ENCODE results near the gene BCL2L13. TPM values are rescaled to one million over a fixed set of nuclear protein-coding genes. Genes with fewer than 3 reads are reported as not detected.
"Not testable (repeated sequence)": the region's sequence is repeated elsewhere in the genome, so short reads cannot be mapped to it uniquely, and the experiment has no call there.

Gene BCL2L13
- total and polyA plus RNA-seq, 2 experiments from 2014 or later: 34.4 to 38.6 TPM

DNA sequence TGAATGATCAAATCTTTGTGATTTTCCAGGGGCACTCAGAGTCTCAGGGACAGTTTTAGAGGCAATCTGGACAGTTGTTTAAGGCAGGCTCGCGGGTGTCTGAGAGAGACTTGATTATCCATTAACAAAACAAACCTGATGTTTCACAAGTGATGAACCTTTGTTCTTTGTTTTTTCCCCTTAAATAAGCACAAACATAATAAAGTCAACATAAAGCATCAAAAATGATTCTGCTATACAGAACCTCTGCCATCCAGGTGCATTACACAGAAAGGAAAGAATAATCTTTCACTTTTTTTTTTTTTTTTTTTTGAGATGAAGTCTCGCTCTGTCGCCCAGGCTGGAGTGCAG is 122.6 kb downstream of the BCL2L13 start:
- H3K79me2 ChIP-seq: peaks cover 52% of the 10 kb centered on the region
- H3K4me3 ChIP-seq: no peak overlapping the region
- no peaks in the 10 kb centered on the region for H3K9me2 ChIP-seq (replicated peaks; ENCODE audit: insufficient read depth)
- WGBS (ENCODE audit: low lambda C conversion rate, missing lambda C conversion rate): 61% methylated on average over 3 of the region's 4 CpGs
- H3K36me3 ChIP-seq (replicated peaks; ENCODE audit: insufficient read depth, low read depth): no peaks in the 10 kb centered on the region
- TF ChIP-seq, protein P1, sequence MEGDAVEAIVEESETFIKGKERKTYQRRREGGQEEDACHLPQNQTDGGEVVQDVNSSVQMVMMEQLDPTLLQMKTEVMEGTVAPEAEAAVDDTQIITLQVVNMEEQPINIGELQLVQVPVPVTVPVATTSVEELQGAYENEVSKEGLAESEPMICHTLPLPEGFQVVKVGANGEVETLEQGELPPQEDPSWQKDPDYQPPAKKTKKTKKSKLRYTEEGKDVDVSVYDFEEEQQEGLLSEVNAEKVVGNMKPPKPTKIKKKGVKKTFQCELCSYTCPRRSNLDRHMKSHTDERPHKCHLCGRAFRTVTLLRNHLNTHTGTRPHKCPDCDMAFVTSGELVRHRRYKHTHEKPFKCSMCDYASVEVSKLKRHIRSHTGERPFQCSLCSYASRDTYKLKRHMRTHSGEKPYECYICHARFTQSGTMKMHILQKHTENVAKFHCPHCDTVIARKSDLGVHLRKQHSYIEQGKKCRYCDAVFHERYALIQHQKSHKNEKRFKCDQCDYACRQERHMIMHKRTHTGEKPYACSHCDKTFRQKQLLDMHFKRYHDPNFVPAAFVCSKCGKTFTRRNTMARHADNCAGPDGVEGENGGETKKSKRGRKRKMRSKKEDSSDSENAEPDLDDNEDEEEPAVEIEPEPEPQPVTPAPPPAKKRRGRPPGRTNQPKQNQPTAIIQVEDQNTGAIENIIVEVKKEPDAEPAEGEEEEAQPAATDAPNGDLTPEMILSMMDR (IDR thresholded peaks at IDR 0.05; ENCODE audit: poor library complexity): no peak
- no peak for TF ChIP-seq EZH2phosphoT487 (IDR thresholded peaks at IDR 0.05; ENCODE audit: low read depth, severe bottlenecking, unreplicated experiment)
- TF ChIP-seq EZH2 (IDR thresholded peaks at IDR 0.05; ENCODE audit: borderline replicate concordance): no peak
- H3K4me1 ChIP-seq (ENCODE audit: insufficient read depth): peaks cover 5% of the 10 kb centered on the region
- no peak for DNase-seq (ENCODE audit: low spot score)
- no peaks in the 10 kb centered on the region for H3K27me3 ChIP-seq
- H4K20me1 ChIP-seq (ENCODE audit: insufficient read depth, poor library complexity, severe bottlenecking): no peaks in the 10 kb centered on the region
- peak overlapping the region; percentile 27 for H3K4me2 ChIP-seq
- H3K9me3 ChIP-seq (ENCODE audit: low read depth): no peaks in the 10 kb centered on the region
- peak overlapping the region; percentile 3 for H3K27ac ChIP-seq
- H2AFZ ChIP-seq: no peak overlapping the region

DNA sequence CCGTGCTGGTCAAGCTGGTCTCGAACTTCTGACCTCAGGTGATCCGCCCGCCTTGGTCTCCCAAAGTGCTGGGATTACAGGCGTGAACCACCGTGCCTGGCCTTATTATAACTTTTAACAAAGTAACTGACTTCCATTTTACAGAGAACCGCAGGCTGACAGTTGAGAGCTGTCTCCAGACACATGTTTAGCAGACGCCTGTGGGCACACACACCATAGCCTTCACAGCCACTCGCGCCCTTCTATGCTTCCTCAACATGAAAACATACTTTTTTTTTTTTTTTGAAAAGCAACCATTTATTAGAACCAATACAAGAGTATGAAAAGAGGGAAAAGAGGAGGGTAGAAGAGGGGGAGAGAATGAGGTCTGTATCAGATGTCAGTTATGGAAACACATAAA is 124.9 kb downstream of the BCL2L13 start:
- not testable (repeated sequence) for H3K36me3 ChIP-seq (replicated peaks; ENCODE audit: insufficient read depth, low read depth)
- WGBS (ENCODE audit: low lambda C conversion rate, missing lambda C conversion rate): 68% methylated on average over 10 of the region's 10 CpGs

DNA sequence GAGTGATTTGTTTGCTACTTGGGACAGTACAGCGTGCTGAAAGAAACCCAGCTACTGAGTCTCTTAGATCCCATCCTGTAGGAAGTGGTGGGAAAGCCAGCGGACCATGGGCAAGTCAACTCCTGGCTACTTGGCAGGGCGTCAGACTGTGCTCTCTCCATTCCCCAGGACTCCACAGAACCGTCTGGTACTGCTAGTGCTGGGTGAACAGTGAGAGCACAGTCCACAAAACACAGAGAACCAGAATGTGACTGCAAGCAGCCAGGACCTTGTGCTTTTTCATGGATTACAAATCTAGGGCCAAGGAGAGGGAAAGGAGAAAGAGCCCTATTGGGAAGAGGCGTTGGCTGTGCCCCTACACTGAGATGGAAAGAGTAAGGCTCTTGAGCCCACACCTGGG is 125.5 kb downstream of the BCL2L13 start:
- peaks cover 63% of the 10 kb centered on the region for H3K79me2 ChIP-seq
- H2AFZ ChIP-seq: no peak overlapping the region
- H3K4me1 ChIP-seq (ENCODE audit: insufficient read depth): peaks cover 5% of the 10 kb centered on the region
- WGBS (ENCODE audit: low lambda C conversion rate, missing lambda C conversion rate): 62% methylated on average over 5 of the region's 5 CpGs
- H3K4me2 ChIP-seq: no peak overlapping the region
- no peaks in the 10 kb centered on the region for H3K9me2 ChIP-seq (replicated peaks; ENCODE audit: insufficient read depth)
- DNase-seq (ENCODE audit: low spot score): no peak
- H3K27ac ChIP-seq: no peak overlapping the region
- H3K36me3 ChIP-seq (replicated peaks; ENCODE audit: insufficient read depth, low read depth): no peaks in the 10 kb centered on the region
- no peak overlapping the region for H3K4me3 ChIP-seq
- no peak for TF ChIP-seq EZH2phosphoT487 (IDR thresholded peaks at IDR 0.05; ENCODE audit: low read depth, severe bottlenecking, unreplicated experiment)
- TF ChIP-seq EZH2 (IDR thresholded peaks at IDR 0.05; ENCODE audit: borderline replicate concordance): no peak
- TF ChIP-seq, protein P1 (IDR thresholded peaks at IDR 0.05; ENCODE audit: poor library complexity): no peak
- H4K20me1 ChIP-seq (ENCODE audit: insufficient read depth, poor library complexity, severe bottlenecking): no peaks in the 10 kb centered on the region
- H3K9me3 ChIP-seq (ENCODE audit: low read depth): no peaks in the 10 kb centered on the region
- H3K27me3 ChIP-seq: no peaks in the 10 kb centered on the region

More for the DNA sequence above, 124.9 kb downstream of the BCL2L13 start:
- not testable (repeated sequence) for H3K9me3 ChIP-seq (ENCODE audit: low read depth); H4K20me1 ChIP-seq (ENCODE audit: insufficient read depth, poor library complexity, severe bottlenecking); H3K4me1 ChIP-seq (ENCODE audit: insufficient read depth); H3K27me3 ChIP-seq; H3K4me2 ChIP-seq; H3K9me2 ChIP-seq (replicated peaks; ENCODE audit: insufficient read depth); H3K27ac ChIP-seq; H3K4me3 ChIP-seq; H2AFZ ChIP-seq; DNase-seq (ENCODE audit: low spot score)
- peaks cover 65% of the 10 kb centered on the region for H3K79me2 ChIP-seq

DNA sequence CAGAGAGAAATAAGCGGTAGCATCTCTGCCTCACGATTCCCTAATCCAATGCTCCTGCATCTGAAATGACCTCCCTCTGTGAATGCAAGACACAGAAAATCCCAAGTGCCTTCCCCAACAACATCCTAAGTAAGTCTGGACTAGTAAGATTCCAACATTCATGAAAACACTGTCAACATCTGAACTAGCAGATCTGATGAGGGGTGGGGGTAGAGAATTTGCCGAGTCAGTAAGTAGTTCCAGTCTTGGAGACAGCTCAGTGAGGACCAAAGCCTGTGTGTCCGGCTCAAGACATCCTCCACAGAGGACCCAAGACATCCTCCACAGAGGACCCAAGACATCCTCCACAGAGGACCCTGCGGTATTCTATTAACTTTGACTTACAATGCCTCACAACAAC is 126.3 kb downstream of the BCL2L13 start:
- not testable (repeated sequence) for H3K4me3 ChIP-seq; H3K9me2 ChIP-seq (replicated peaks; ENCODE audit: insufficient read depth); H3K27me3 ChIP-seq; H3K4me1 ChIP-seq (ENCODE audit: insufficient read depth); H3K4me2 ChIP-seq; H3K36me3 ChIP-seq (replicated peaks; ENCODE audit: insufficient read depth, low read depth); DNase-seq (ENCODE audit: low spot score); H3K27ac ChIP-seq; H2AFZ ChIP-seq; H4K20me1 ChIP-seq (ENCODE audit: insufficient read depth, poor library complexity, severe bottlenecking); H3K9me3 ChIP-seq (ENCODE audit: low read depth)
- H3K79me2 ChIP-seq: peaks cover 62% of the 10 kb centered on the region
- 90% methylated on average over 5 of the region's 5 CpGs for WGBS (ENCODE audit: low lambda C conversion rate, missing lambda C conversion rate)

All from hepatocyte (in vitro differentiated cells).